Measurements from ENCODE around the gene AGRN.

DNA sequence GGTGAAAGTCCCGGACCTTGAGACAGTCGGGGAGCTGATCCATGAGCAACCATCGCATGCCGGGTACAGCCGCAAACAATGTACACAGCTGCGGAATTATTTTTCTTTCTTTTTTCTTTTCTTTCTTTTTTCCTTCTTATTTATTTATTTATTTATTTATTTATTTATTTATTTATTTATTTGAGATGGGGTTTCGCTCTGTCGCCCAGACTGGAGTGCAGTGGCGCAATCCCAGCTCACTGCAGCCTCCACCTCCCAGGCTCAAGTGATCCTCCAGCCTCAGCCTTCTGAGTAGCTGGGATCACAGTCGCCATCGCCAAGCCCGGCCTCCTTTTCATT lies 35.5 kb upstream of the AGRN start:
- no peak for TF ChIP-seq POLR2A (IDR thresholded peaks at IDR 0.05)
- TF ChIP-seq, protein P1, sequence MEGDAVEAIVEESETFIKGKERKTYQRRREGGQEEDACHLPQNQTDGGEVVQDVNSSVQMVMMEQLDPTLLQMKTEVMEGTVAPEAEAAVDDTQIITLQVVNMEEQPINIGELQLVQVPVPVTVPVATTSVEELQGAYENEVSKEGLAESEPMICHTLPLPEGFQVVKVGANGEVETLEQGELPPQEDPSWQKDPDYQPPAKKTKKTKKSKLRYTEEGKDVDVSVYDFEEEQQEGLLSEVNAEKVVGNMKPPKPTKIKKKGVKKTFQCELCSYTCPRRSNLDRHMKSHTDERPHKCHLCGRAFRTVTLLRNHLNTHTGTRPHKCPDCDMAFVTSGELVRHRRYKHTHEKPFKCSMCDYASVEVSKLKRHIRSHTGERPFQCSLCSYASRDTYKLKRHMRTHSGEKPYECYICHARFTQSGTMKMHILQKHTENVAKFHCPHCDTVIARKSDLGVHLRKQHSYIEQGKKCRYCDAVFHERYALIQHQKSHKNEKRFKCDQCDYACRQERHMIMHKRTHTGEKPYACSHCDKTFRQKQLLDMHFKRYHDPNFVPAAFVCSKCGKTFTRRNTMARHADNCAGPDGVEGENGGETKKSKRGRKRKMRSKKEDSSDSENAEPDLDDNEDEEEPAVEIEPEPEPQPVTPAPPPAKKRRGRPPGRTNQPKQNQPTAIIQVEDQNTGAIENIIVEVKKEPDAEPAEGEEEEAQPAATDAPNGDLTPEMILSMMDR (IDR thresholded peaks at IDR 0.05) = no peak
- no peak for TF ChIP-seq POLR2AphosphoS5 (IDR thresholded peaks at IDR 0.05)
